ENCODE measurements around the gene ZNF283.
"Not testable (repeated sequence)": the region's sequence is repeated elsewhere in the genome, so short reads cannot be mapped to it uniquely, and the experiment has no call there.

ZNF283 gene

GRCh38 chr19:43820884-43821215, 6.3 kb upstream of the ZNF283 start:
- TF ChIP-seq, protein P1, sequence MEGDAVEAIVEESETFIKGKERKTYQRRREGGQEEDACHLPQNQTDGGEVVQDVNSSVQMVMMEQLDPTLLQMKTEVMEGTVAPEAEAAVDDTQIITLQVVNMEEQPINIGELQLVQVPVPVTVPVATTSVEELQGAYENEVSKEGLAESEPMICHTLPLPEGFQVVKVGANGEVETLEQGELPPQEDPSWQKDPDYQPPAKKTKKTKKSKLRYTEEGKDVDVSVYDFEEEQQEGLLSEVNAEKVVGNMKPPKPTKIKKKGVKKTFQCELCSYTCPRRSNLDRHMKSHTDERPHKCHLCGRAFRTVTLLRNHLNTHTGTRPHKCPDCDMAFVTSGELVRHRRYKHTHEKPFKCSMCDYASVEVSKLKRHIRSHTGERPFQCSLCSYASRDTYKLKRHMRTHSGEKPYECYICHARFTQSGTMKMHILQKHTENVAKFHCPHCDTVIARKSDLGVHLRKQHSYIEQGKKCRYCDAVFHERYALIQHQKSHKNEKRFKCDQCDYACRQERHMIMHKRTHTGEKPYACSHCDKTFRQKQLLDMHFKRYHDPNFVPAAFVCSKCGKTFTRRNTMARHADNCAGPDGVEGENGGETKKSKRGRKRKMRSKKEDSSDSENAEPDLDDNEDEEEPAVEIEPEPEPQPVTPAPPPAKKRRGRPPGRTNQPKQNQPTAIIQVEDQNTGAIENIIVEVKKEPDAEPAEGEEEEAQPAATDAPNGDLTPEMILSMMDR (IDR thresholded peaks at IDR 0.05; ENCODE audit: control insufficient read depth, extremely low read depth, insufficient read depth), result no peak
- DNase-seq (ENCODE audit: low read depth), result no peak
- H3K4me3 ChIP-seq (ENCODE audit: low read depth, low read length), result no peak overlapping the region

- not testable (repeated sequence) for DNase-seq (ENCODE audit: low read depth); H3K4me3 ChIP-seq (ENCODE audit: low read depth, low read length)
Observed at GRCh38 chr19:43823856-43824255, 3.3 kb upstream of the ZNF283 start.

DNA sequence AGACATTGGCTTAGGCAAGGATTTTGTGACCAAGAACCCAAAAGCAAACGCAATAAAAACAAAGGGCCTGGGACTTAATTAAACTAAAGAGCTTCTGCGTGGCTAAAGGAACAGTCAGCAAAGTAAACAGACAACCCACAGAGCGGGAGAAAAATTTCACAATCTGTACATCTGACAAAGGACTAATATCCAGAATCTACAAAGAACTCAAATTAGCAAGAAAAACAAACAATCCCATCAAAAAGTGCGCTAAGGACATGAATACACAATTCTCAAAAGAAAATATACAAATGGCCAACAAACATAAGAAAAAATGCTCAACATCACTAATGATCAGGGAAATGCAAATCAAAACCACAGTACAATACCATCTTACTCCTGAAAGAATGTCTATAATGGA, 2.5 kb upstream of the ZNF283 start:
- DNase-seq (ENCODE audit: low read depth); H3K4me3 ChIP-seq (ENCODE audit: low read depth, low read length): not testable (repeated sequence)

- DNase-seq (ENCODE audit: low read depth), result no peak
- TF ChIP-seq, protein P1 (IDR thresholded peaks at IDR 0.05; ENCODE audit: control insufficient read depth, extremely low read depth, insufficient read depth), result no peak
- H3K4me3 ChIP-seq (ENCODE audit: low read depth, low read length), result no peak overlapping the region
Observed at GRCh38 chr19:43839139-43839538, 12.0 kb downstream of the ZNF283 start.

GRCh38 chr19:43842007-43842406, 14.9 kb downstream of the ZNF283 start:
- TF ChIP-seq, protein P1 (IDR thresholded peaks at IDR 0.05; ENCODE audit: control insufficient read depth, extremely low read depth, insufficient read depth), result no peak
- no peak overlapping the region for H3K4me3 ChIP-seq (ENCODE audit: low read depth, low read length)

DNA sequence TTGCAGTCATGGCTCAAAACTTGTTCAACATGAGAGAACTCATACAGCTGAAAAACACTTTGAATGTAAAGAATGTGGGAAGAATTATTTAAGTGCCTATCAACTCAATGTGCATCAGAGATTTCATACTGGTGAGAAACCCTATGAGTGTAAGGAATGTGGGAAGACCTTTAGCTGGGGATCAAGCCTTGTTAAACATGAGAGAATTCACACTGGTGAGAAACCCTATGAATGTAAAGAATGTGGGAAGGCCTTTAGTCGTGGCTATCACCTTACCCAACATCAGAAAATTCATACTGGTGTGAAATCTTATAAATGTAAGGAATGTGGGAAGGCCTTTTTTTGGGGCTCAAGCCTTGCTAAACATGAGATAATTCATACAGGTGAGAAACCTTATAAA, 20.1 kb downstream of the ZNF283 start:
- TF ChIP-seq, protein P1 (IDR thresholded peaks at IDR 0.05; ENCODE audit: control insufficient read depth, extremely low read depth, insufficient read depth), result no peak
- H3K4me3 ChIP-seq (ENCODE audit: low read depth, low read length), result no peak overlapping the region
- no peak for DNase-seq (ENCODE audit: low read depth)

More at GRCh38 chr19:43842007-43842406, 14.9 kb downstream of the ZNF283 start:
- no peak for DNase-seq (ENCODE audit: low read depth)

- TF ChIP-seq, protein P1 (IDR thresholded peaks at IDR 0.05; ENCODE audit: control insufficient read depth, extremely low read depth, insufficient read depth), result no peak
- DNase-seq (ENCODE audit: low read depth), result no peak
- H3K4me3 ChIP-seq (ENCODE audit: low read depth, low read length), result no peak overlapping the region
Observed at GRCh38 chr19:43847884-43848283, 20.8 kb downstream of the ZNF283 start.

GRCh38 chr19:43848821-43849220, 21.7 kb downstream of the ZNF283 start:
- TF ChIP-seq, protein P1 (IDR thresholded peaks at IDR 0.05; ENCODE audit: control insufficient read depth, extremely low read depth, insufficient read depth), result no peak
- no peak overlapping the region for H3K4me3 ChIP-seq (ENCODE audit: low read depth, low read length)
- DNase-seq (ENCODE audit: low read depth), result no peak
